IMR-90 (cell line): ENCODE measurements around the gene ZFHX3. TPM values are rescaled to one million over a fixed set of nuclear protein-coding genes. Genes with fewer than 3 reads are reported as not detected.
A peak's percentile ranks its signal among the peaks of the same experiment; 100 is the strongest.

Source experiments
- ATAC-seq: fragments of 200-7000 bp; cut with Tn5 transposase; 2 replicates; pipeline ENCODE4 v1.9.1; 2020; ENCODE audit warnings: low read depth, mild to moderate bottlenecking, moderate library complexity
- BruUV-seq: library from RNA; stranded (reverse); fragments of 400-500 nt; replicated peaks from 2 replicates; lab custom pipeline; 2021; lab: Mats Ljungman, UMichigan
- CTCF ChIA-PET: fragments of 300-600 bp; formaldehyde crosslinking; extraction: SDS; loops from one replicate; lab custom pipeline; 2021; ENCODE audit warnings: antibody characterized with exemption; lab: Yijun Ruan, JAX
- POLR2A ChIA-PET: fragments of 300-600 bp; sonication (Branson Sonifier 250); formaldehyde crosslinking; loops from one replicate; lab custom pipeline; 2022; ENCODE audit warnings: antibody characterized with exemption; ENCODE audit not compliant: unreplicated experiment; lab: Charles Lee
- DNase-seq: peaks from one replicate; pipeline ENCODE4 v3.0.0; 2013
- H2AFZ ChIP-seq: replicated peaks from 2 replicates; pipeline ENCODE3; 2013; ENCODE audit warnings: low read length, mild to moderate bottlenecking; ENCODE audit not compliant: poor library complexity
- H2AK5ac ChIP-seq: 2 replicates; pipeline ENCODE4 v1.6.1; 2013; ENCODE audit warnings: low read depth, low read length, inconsistent platforms
- H2AK9ac ChIP-seq: replicated peaks from 2 replicates; pipeline ENCODE3; 2013; ENCODE audit warnings: mild to moderate bottlenecking, low read depth, low read length, moderate library complexity; ENCODE audit not compliant: poor library complexity
- H2BK120ac ChIP-seq: 2 replicates; pipeline ENCODE4 v1.6.1; 2013; ENCODE audit warnings: low read depth, low read length, inconsistent platforms
- H2BK15ac ChIP-seq: 3 replicates; pipeline ENCODE4 v1.6.1; 2013; ENCODE audit warnings: low read depth, low read length, inconsistent platforms
- H2BK20ac ChIP-seq: 2 replicates; pipeline ENCODE4 v1.6.1; 2013; ENCODE audit warnings: low read depth, mild to moderate bottlenecking, inconsistent platforms, low read length, moderate library complexity
- H2BK5ac ChIP-seq: 2 replicates; pipeline ENCODE4 v1.6.1; 2013; ENCODE audit warnings: mild to moderate bottlenecking, low read depth, low read length, inconsistent platforms; ENCODE audit not compliant: poor library complexity, severe bottlenecking
- H3K14ac ChIP-seq: replicated peaks from 2 replicates; pipeline ENCODE4 v1.6.1; 2013; ENCODE audit warnings: low read depth, low read length, inconsistent platforms
- H3K18ac ChIP-seq: 2 replicates; pipeline ENCODE4 v1.6.1; 2013; ENCODE audit warnings: low read depth, low read length, control low read depth
- H3K23ac ChIP-seq: 2 replicates; pipeline ENCODE4 v1.6.1; 2013; ENCODE audit warnings: low read depth, low read length, inconsistent platforms
- H3K27ac ChIP-seq: 2 replicates; pipeline ENCODE4 v1.5.1; 2013; ENCODE audit warnings: mild to moderate bottlenecking, control low read depth, low read length; ENCODE audit not compliant: insufficient read depth
- H3K27me3 ChIP-seq: 2 replicates; pipeline ENCODE4 v1.6.1; 2013; ENCODE audit warnings: low read length; ENCODE audit not compliant: control insufficient read depth, insufficient read depth
- H3K36me3 ChIP-seq: 2 replicates; pipeline ENCODE4 v1.6.1; 2013; ENCODE audit warnings: low read length, mixed read lengths; ENCODE audit not compliant: control insufficient read depth, insufficient read depth
- H3K4ac ChIP-seq: 2 replicates; pipeline ENCODE4 v1.6.1; 2013; ENCODE audit warnings: low read depth, low read length, inconsistent platforms
- H3K4me1 ChIP-seq: 2 replicates; pipeline ENCODE4 v1.6.1; 2013; ENCODE audit warnings: low read length, mixed read lengths; ENCODE audit not compliant: control insufficient read depth, insufficient read depth
- H3K4me2 ChIP-seq: 2 replicates; pipeline ENCODE4 v1.6.1; 2013; ENCODE audit warnings: low read depth, mild to moderate bottlenecking, control low read depth, low read length, moderate library complexity
- H3K4me3 ChIP-seq: 2 replicates; pipeline ENCODE4 v1.5.1; 2013; ENCODE audit warnings: low read depth, mild to moderate bottlenecking, control low read depth, low read length, moderate library complexity; ENCODE audit not compliant: insufficient read depth
- H3K56ac ChIP-seq: 2 replicates; pipeline ENCODE4 v1.6.1; 2013; ENCODE audit warnings: low read length, inconsistent platforms; ENCODE audit not compliant: insufficient read depth; ENCODE audit errors: extremely low read depth
- H3K79me1 ChIP-seq, 2 experiments: 2 replicates each; pipeline ENCODE4 v1.6.1; 2013; ENCODE audit warnings: low read length in 2 of 2, inconsistent platforms in 1 of 2, low read depth in 1 of 2
- H3K9ac ChIP-seq: 2 replicates; pipeline ENCODE4 v1.6.1; 2013; ENCODE audit warnings: low read depth, low read length, control low read depth
- H3K9me1 ChIP-seq: 2 replicates; pipeline ENCODE4 v1.6.1; 2013; ENCODE audit warnings: low read length, inconsistent platforms; ENCODE audit not compliant: insufficient read depth
- H3K9me3 ChIP-seq: 2 replicates; pipeline ENCODE4 v1.6.1; 2013; ENCODE audit warnings: low read length; ENCODE audit not compliant: control insufficient read depth, insufficient read depth
- H4K20me1 ChIP-seq: 2 replicates; pipeline ENCODE4 v1.6.1; 2013; ENCODE audit warnings: low read length, inconsistent platforms; ENCODE audit not compliant: insufficient read depth
- H4K5ac ChIP-seq: 2 replicates; pipeline ENCODE4 v1.6.1; 2013; ENCODE audit warnings: mild to moderate bottlenecking, low read depth, low read length, control low read depth
- H4K8ac ChIP-seq, 2 experiments: 2 replicates each; pipeline ENCODE4 v1.6.1; 2013; ENCODE audit warnings: low read depth in 2 of 2, low read length in 2 of 2, control low read depth in 1 of 2, inconsistent platforms in 1 of 2
- H4K91ac ChIP-seq: 2 replicates; pipeline ENCODE4 v1.6.1; 2013; ENCODE audit warnings: low read depth, low read length, inconsistent platforms; ENCODE audit not compliant: insufficient read depth
- CEBPB ChIP-seq: IDR thresholded peaks from 2 replicates; pipeline ENCODE4 v1.6.1; 2012; ENCODE audit warnings: low read depth, low read length, improper control_type of control experiment
- CHD1 ChIP-seq: IDR thresholded peaks from 2 replicates; pipeline ENCODE4 v1.6.1; 2012; ENCODE audit warnings: low read depth, low read length, improper control_type of control experiment
- ELK1 ChIP-seq: fragments of 150-350 bp; IDR thresholded peaks from 2 replicates; pipeline ENCODE4 v1.6.1; 2016; ENCODE audit warnings: low read depth, mild to moderate bottlenecking, low read length, moderate library complexity, borderline replicate concordance
- FOS ChIP-seq: fragments of 150-350 bp; IDR thresholded peaks from 2 replicates; pipeline ENCODE4 v1.6.1; 2016; ENCODE audit warnings: low read depth, low read length
- MAFK ChIP-seq: IDR thresholded peaks from 2 replicates; pipeline ENCODE4 v1.6.1; 2012; ENCODE audit warnings: low read depth, low read length, improper control_type of control experiment
- MXI1 ChIP-seq: IDR thresholded peaks from 2 replicates; pipeline ENCODE4 v1.6.1; 2012; ENCODE audit warnings: low read depth, mild to moderate bottlenecking, low read length, moderate library complexity, borderline replicate concordance
- NFE2L2 ChIP-seq: fragments of 150-350 bp; IDR thresholded peaks from 2 replicates; pipeline ENCODE4 v1.6.1; 2016; ENCODE audit warnings: low read depth, mild to moderate bottlenecking, low read length
- POLR2A ChIP-seq: IDR thresholded peaks from 2 replicates; pipeline ENCODE4 v1.6.1; 2012; ENCODE audit warnings: mild to moderate bottlenecking, low read depth, low read length
- RFX5 ChIP-seq: IDR thresholded peaks from 2 replicates; pipeline ENCODE4 v1.8.0; 2012; ENCODE audit warnings: low read depth, mild to moderate bottlenecking, low read length, moderate library complexity
- SMC3 ChIP-seq: fragments of 150-350 bp; IDR thresholded peaks from 2 replicates; pipeline ENCODE4 v1.6.1; 2016; ENCODE audit warnings: low read depth, mild to moderate bottlenecking, antibody characterized with exemption, low read length, moderate library complexity
- WGBS, 2 experiments: methylation state at CpG; one replicate each; pipeline versions ENCODE4 v1.1.5 to v1.1.7; 2013; ENCODE audit warnings: missing lambda C conversion rate in 2 of 2; ENCODE audit not compliant: insufficient read length in 1 of 2; ENCODE audit errors: extremely low coverage in 2 of 2; 5-methylcytosine and 5-hydroxymethylcytosine counted together
- dilution Hi-C: fragments of 300-500 bp; cut with HindIII; formaldehyde crosslinking; loops from one replicate; pipeline ENCODE4 v1.14.3; 2018; ENCODE audit warnings: low sequenced_read_pairs; ENCODE audit not compliant: unreplicated experiment
- in situ Hi-C: fragments of 300-500 bp; cut with MboI; formaldehyde crosslinking; loops from 3 replicates; pipeline ENCODE4 v1.14.3; 2019; ENCODE audit warnings: low sequenced_read_pairs, inconsistent platforms, mixed read lengths
- intact Hi-C: fragments of 100-400 bp; cut with micrococcal nuclease; formaldehyde crosslinking; loops from 2 replicates; pipeline ENCODE4 v1.10.0; 2022
- polyA plus RNA-seq, 3 experiments: library from polyadenylated mRNA; depleted of rRNA; stranded (reverse); fragments of >200 nt; gene quantifications; 2 replicates each; pipeline ENCODE4 v1.2.3, GENCODE V29; 2012; ENCODE audit warnings: low replicate concordance in 1 of 3
- total RNA-seq: library from RNA; depleted of rRNA; stranded (reverse); fragments of >200 nt; gene quantifications from 2 replicates; pipeline ENCODE4 v1.2.3, GENCODE V29; 2012
- TF ChIP-seq, protein P1 (sequence below): fragments of 150-350 bp; IDR thresholded peaks from 2 replicates; pipeline ENCODE4 v1.6.1; 2017; ENCODE audit warnings: mild to moderate bottlenecking, antibody characterized with exemption, low read length, low read depth

Gene ZFHX3
- total and polyA plus RNA-seq, 2 of the 4 experiments (the other 2 are of a cell fraction): 1.4 to 1.7 TPM

DNA sequence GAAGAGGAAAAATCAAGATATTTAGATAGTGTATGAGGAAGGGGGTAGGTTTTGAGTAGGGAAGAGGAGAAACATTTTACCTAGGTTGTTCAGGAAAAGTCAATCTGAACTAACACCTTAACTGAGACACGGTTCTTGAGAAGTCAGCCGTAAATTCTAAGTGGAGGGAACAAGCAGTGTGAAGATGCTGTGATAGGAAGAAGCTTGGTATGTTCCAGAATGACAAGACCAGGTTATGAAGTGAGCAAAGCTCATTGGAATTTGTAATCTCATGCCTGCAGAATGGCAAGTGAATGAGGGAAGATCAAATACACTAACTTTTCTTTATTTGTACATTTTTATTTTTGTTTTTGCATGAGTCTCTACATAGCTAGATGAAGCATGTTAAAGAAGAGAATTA is 307.6 kb downstream of the ZFHX3 start:
- BruUV-seq: no TSS peak
- intact Hi-C loops: no loop called here

More for the DNA sequence above, 307.6 kb downstream of the ZFHX3 start:
- H3K9me3 ChIP-seq: no peaks in the 10 kb centered on the region
- H4K5ac ChIP-seq: no peak overlapping the region
- H2BK15ac ChIP-seq: no peak overlapping the region
- H2AK5ac ChIP-seq: no peak overlapping the region
- H3K23ac ChIP-seq: no peak overlapping the region
- dilution Hi-C loops (no loop called here), in situ Hi-C loops (no loop called here)
- H3K27me3 ChIP-seq: no peaks in the 10 kb centered on the region
- H4K20me1 ChIP-seq: no peaks in the 10 kb centered on the region
- H2AK9ac ChIP-seq: no peak overlapping the region
- H4K91ac ChIP-seq: no peak overlapping the region
- H2AFZ ChIP-seq: no peak overlapping the region
- no peak overlapping the region for H3K4ac ChIP-seq
- no peak overlapping the region for H3K4me3 ChIP-seq
- ATAC-seq (peak; percentile 56; the same call in 1 of the 2 replicates), DNase-seq (peak; percentile 43)
- H2BK5ac ChIP-seq: no peak overlapping the region
- no peak overlapping the region for H3K9ac ChIP-seq
- no peak overlapping the region for H2BK120ac ChIP-seq
- no peak overlapping the region for H3K14ac ChIP-seq
- H3K27ac ChIP-seq: no peak overlapping the region
- H4K8ac ChIP-seq: no peak overlapping the region
- H3K18ac ChIP-seq: no peak overlapping the region
- H3K4me2 ChIP-seq: no peak overlapping the region
- H3K79me1 ChIP-seq: no peaks in the 10 kb centered on the region
- H3K9me1 ChIP-seq: no peaks in the 10 kb centered on the region; the same call in 1 of the 2 replicates
- TF ChIP-seq POLR2A (no peak), MXI1 (no peak), FOS (no peak), CEBPB (no peak), ELK1 (no peak), RFX5 (no peak), MAFK (no peak), NFE2L2 (no peak), SMC3 (no peak), CHD1 (no peak)
- TF ChIP-seq, protein P1, sequence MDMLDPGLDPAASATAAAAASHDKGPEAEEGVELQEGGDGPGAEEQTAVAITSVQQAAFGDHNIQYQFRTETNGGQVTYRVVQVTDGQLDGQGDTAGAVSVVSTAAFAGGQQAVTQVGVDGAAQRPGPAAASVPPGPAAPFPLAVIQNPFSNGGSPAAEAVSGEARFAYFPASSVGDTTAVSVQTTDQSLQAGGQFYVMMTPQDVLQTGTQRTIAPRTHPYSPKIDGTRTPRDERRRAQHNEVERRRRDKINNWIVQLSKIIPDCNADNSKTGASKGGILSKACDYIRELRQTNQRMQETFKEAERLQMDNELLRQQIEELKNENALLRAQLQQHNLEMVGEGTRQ: no peak
- 100% methylated on average over 1 of the region's 2 CpGs; no CpG with 5 or more reads in 1 of the 2 experiments for WGBS, 2 experiments
- no peak overlapping the region for H2BK20ac ChIP-seq
- ChIA-PET CTCF (no interaction called here), POLR2A (interaction anchor here (0.6 kb wide), 1 partner anchor 44 kb away, joined by 10 read pairs; no protein-coding TSS in a partner anchor)
- no peaks in the 10 kb centered on the region for H3K4me1 ChIP-seq
- no peaks in the 10 kb centered on the region for H3K36me3 ChIP-seq
- H3K56ac ChIP-seq: no peak overlapping the region
